Gastrocnemius medialis (tissue), 4 donors: Measurements from ENCODE around the gene OSGEP. TPM values are rescaled to one million over a fixed set of nuclear protein-coding genes. Genes with fewer than 3 reads are reported as not detected.
A peak's percentile ranks its signal among the peaks of the same experiment; 100 is the strongest.

Source experiments
- ATAC-seq, 2 donors: fragments of 150-250 bp; one replicate each; pipeline ENCODE4 v1.9.1; 2016
- DNase-seq, 2 donors: peaks; one replicate each; pipeline ENCODE4 v3.0.0-alpha.2; 2019
- H3K27ac ChIP-seq, 4 donors: fragments of 200-600 bp; sonication (generic); 1 replicate in 1 of 4; 2 replicates in 3 of 4; pipeline ENCODE4 v1.5.1; 2016 to 2018; ENCODE audit warnings: mild to moderate bottlenecking in 2 of 4, moderate library complexity in 1 of 4
- H3K27me3 ChIP-seq, 3 donors: fragments of 200-600 bp; sonication (generic) in 2 of 3; 1 replicate in 1 of 3; 2 replicates in 2 of 3; pipeline versions ENCODE4 v1.5.1 to v1.6.0; 2016 to 2019; ENCODE audit warnings: mild to moderate bottlenecking in 1 of 3, moderate library complexity in 1 of 3
- H3K36me3 ChIP-seq, 2 donors: fragments of 200-600 bp; sonication (generic) in 1 of 2; one replicate each; pipeline ENCODE4 v1.5.1; 2017 to 2018
- H3K4me1 ChIP-seq, 2 donors: fragments of 200-600 bp; sonication (generic) in 1 of 2; one replicate each; pipeline ENCODE4 v1.5.1; 2016 to 2017; ENCODE audit warnings: mild to moderate bottlenecking in 2 of 2
- H3K4me3 ChIP-seq, 4 donors: fragments of 200-600 bp; sonication (generic) in 3 of 4; 1 replicate in 1 of 4; 2 replicates in 3 of 4; pipeline ENCODE4 v1.5.1; 2016 to 2019; ENCODE audit warnings: mild to moderate bottlenecking in 2 of 4
- H3K9me3 ChIP-seq, 3 donors: fragments of 200-600 bp; sonication (generic) in 2 of 3; 1 replicate in 1 of 3; 2 replicates in 2 of 3; pipeline ENCODE4 v1.5.1; 2016 to 2019
- CTCF ChIP-seq, 5 experiments: fragments of 450-650 bp in 3 of 5; fragments of 200-600 bp in 2 of 5; sonication (generic) in 2 of 5; IDR thresholded peaks in 4 of 5; conservative IDR thresholded peaks in 1 of 5; 1 replicate in 4 of 5; 2 replicates in 1 of 5; pipeline ENCODE4 v1.5.1; 2016 to 2019; ENCODE audit warnings: antibody characterized with exemption in 5 of 5, mild to moderate bottlenecking in 3 of 5, moderate library complexity in 3 of 5
- POLR2A ChIP-seq, 2 donors: fragments of 450-650 bp; IDR thresholded peaks; one replicate each; pipeline ENCODE4 v1.6.1; 2017; ENCODE audit warnings: antibody characterized with exemption in 2 of 2, mild to moderate bottlenecking in 2 of 2, moderate library complexity in 2 of 2
- in situ Hi-C, 4 donors: fragments of 200-750 bp; cut with MboI; loops; one replicate each; pipeline versions ENCODE4 v1.15.0 to v1.8.0; 2017; ENCODE audit warnings: low sequenced_read_pairs in 4 of 4
- intact Hi-C: fragments of 100-400 bp; cut with DNase I; formaldehyde crosslinking; loops from one replicate; pipeline ENCODE4 v1.15.1; 2023; ENCODE audit warnings: low total_unique reads
- total RNA-seq, 4 donors: library from RNA; depleted of rRNA; stranded (reverse); fragments of >200 nt; gene quantifications; one replicate each; pipeline versions ENCODE4 v1.1.0 to v1.2.3, GENCODE V29; 2016

OSGEP gene
- total RNA-seq = 10 to 100 TPM; 15.8 to 21.7 (median 20.5) TPM

- peak within 1 kb of the TSS; percentile 86 to 98 (median 98) for H3K27ac ChIP-seq
- ATAC-seq = peak; percentile 95 to 96
- peak; percentile 99 for DNase-seq
- H3K27me3 ChIP-seq = no peaks in the 10 kb centered on the region
- intact Hi-C loops (loop anchor here (1.0 kb wide), 3 partner anchors 20 to 156 kb away; partner anchors contain the start of gene TEP1), in situ Hi-C loops (loop anchor here (25.0 kb wide), 2 partner anchors 117 to 583 kb away; partner anchors contain the start of genes CCNB1IP1 (in 3 of the 4), PARP2 (in 3 of the 4), NDRG2 (in 1 of the 4) and RNASE13 (in 1 of the 4))
- peak within 1 kb of the TSS; percentile 81 to 88 (median 87) for H3K4me3 ChIP-seq
- peaks cover 0 to 55% of the 10 kb centered on the region in 2 donors for H3K36me3 ChIP-seq
- peak; percentile 91 to 95 for TF ChIP-seq POLR2A (IDR thresholded peaks at IDR 0.05)
- peak in 3 of 5 experiments; percentile 20 to 51 (median 51) for TF ChIP-seq CTCF (IDR thresholded peaks at IDR 0.05 in 4 of 5, conservative IDR thresholded peaks at IDR 0.05 in 1 of 5)
- no peaks in the 10 kb centered on the region for H3K9me3 ChIP-seq
- H3K4me1 ChIP-seq = peaks cover 23 to 29% of the 10 kb centered on the region in 2 donors
Observed at GRCh38 chr14:20454516-20455354, at the start of gene OSGEP, which contains the start of gene APEX1. TSS of gene OSGEP (minus strand) at chr14:20454812. CDS start at chr14:20454683, 129 bp downstream. TSS of gene APEX1 (plus strand) at chr14:20455226. CDS start at chr14:20455646, 420 bp downstream.

- no peak for ATAC-seq
- intact Hi-C loops = no loop called here
- no peaks in the 10 kb centered on the region for H3K4me1 ChIP-seq
Observed at GRCh38 chr14:20503898-20504297, 49.3 kb upstream of the OSGEP start.

GRCh38 chr14:20501346-20501745, 46.7 kb upstream of the OSGEP start:
- Histone ChIP-seq H3K9me3 (no peaks in the 10 kb centered on the region), H3K27ac (no peak overlapping the region), H3K27me3 (no peaks in the 10 kb centered on the region), H3K4me1 (peaks cover 0 to 7% of the 10 kb centered on the region in 2 donors), H3K36me3 (no peaks in the 10 kb centered on the region), H3K4me3 (no peak overlapping the region)
- no peak for ATAC-seq
- intact Hi-C loops = no loop called here
- in situ Hi-C loops = no loop called here
- DNase-seq = no peak
- no peak for TF ChIP-seq POLR2A (IDR thresholded peaks at IDR 0.05)
- TF ChIP-seq CTCF (IDR thresholded peaks at IDR 0.05 in 4 of 5, conservative IDR thresholded peaks at IDR 0.05 in 1 of 5) = no peak

More at GRCh38 chr14:20503898-20504297, 49.3 kb upstream of the OSGEP start:
- no peaks in the 10 kb centered on the region for H3K9me3 ChIP-seq
- no peaks in the 10 kb centered on the region for H3K36me3 ChIP-seq
- in situ Hi-C loops = no loop called here
- no peaks in the 10 kb centered on the region for H3K27me3 ChIP-seq
- DNase-seq = no peak
- no peak overlapping the region for H3K27ac ChIP-seq
- TF ChIP-seq CTCF (IDR thresholded peaks at IDR 0.05 in 4 of 5, conservative IDR thresholded peaks at IDR 0.05 in 1 of 5) = no peak
- TF ChIP-seq POLR2A (IDR thresholded peaks at IDR 0.05) = no peak
- no peak overlapping the region for H3K4me3 ChIP-seq

GRCh38 chr14:20499881-20500280, 45.3 kb upstream of the OSGEP start:
- TF ChIP-seq POLR2A (IDR thresholded peaks at IDR 0.05) = no peak
- no peak for TF ChIP-seq CTCF (IDR thresholded peaks at IDR 0.05 in 4 of 5, conservative IDR thresholded peaks at IDR 0.05 in 1 of 5)
- DNase-seq (no peak), ATAC-seq (no peak)
- intact Hi-C loops = no loop called here
- Histone ChIP-seq H3K4me3 (no peak overlapping the region), H3K9me3 (no peaks in the 10 kb centered on the region), H3K36me3 (no peaks in the 10 kb centered on the region), H3K27ac (peak overlapping the region in 3 of 4 donors; percentile 52 to 76 (median 56)), H3K4me1 (peaks cover 0 to 7% of the 10 kb centered on the region in 2 donors), H3K27me3 (no peaks in the 10 kb centered on the region)
- in situ Hi-C loops = no loop called here
